ENCODE data around the gene GNAI2. TPM values are rescaled to one million over a fixed set of nuclear protein-coding genes. Genes with fewer than 3 reads are reported as not detected.

GNAI2 gene
- polyA plus RNA-seq, 1 of the 3 experiments (the other 2 are of a cell fraction), result 649 TPM

GRCh38 chr3:50215529-50215928, 20.5 kb upstream of the GNAI2 start (continued):
- TF ChIP-seq RCOR1 (IDR thresholded peaks at IDR 0.05; ENCODE audit: low read length), result no peak
- TF ChIP-seq JUND (IDR thresholded peaks at IDR 0.05), result no peak

DNA sequence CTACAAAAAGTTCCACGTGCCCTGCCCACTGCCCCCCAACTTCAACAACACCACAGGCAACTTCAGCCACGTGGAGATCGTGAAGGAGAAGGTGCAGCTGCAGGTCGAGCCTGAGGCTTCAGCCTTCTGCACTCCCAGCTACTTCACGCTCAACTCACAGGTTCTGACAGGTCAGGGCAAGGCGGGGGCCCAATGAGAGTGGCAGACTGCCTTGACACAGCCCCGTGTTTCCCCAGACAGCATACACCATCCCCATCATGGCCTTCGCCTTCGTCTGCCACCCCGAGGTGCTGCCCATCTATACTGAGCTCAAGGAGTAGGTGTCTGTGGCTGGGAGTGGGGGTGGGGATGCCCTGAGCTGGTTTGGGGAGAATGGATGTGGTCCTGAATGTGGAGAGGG, 18.3 kb upstream of the GNAI2 start:
- no peak for TF ChIP-seq NRF1 (IDR thresholded peaks at IDR 0.05; ENCODE audit: low read depth, low read length)
- TF ChIP-seq ELF1 (IDR thresholded peaks at IDR 0.05), result no peak
- TF ChIP-seq TCF12 (IDR thresholded peaks at IDR 0.05), result no peak
- TF ChIP-seq EP300 (IDR thresholded peaks at IDR 0.05; ENCODE audit: borderline replicate concordance in 1 of 2, low read depth in 1 of 2, low read length in 1 of 2), result no peak
- no peak for TF ChIP-seq JUND (IDR thresholded peaks at IDR 0.05)
- no peak for TF ChIP-seq YY1 (IDR thresholded peaks at IDR 0.05; ENCODE audit: low read depth)
- TF ChIP-seq MEF2A (IDR thresholded peaks at IDR 0.05; ENCODE audit: borderline replicate concordance, low read depth), result no peak
- TF ChIP-seq, protein P1, sequence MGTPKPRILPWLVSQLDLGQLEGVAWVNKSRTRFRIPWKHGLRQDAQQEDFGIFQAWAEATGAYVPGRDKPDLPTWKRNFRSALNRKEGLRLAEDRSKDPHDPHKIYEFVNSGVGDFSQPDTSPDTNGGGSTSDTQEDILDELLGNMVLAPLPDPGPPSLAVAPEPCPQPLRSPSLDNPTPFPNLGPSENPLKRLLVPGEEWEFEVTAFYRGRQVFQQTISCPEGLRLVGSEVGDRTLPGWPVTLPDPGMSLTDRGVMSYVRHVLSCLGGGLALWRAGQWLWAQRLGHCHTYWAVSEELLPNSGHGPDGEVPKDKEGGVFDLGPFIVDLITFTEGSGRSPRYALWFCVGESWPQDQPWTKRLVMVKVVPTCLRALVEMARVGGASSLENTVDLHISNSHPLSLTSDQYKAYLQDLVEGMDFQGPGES (IDR thresholded peaks at IDR 0.05; ENCODE audit: low read depth, low read length), result no peak
- no peak for TF ChIP-seq MXI1 (IDR thresholded peaks at IDR 0.05; ENCODE audit: low read depth, low read length)
- POLR2A ChIA-PET, result interaction anchor here (1.0 kb wide), 1 partner anchor 22 kb away, joined by 3 read pairs; no protein-coding TSS in a partner anchor
- Histone ChIP-seq H3K79me2 (ENCODE audit: insufficient read depth) (no peaks in the 10 kb centered on the region), H4K20me1 (ENCODE audit: insufficient read depth) (no peaks in the 10 kb centered on the region), H3K36me3 (replicated peaks in 1 of 2; ENCODE audit: control insufficient read depth in 1 of 2, insufficient read depth in 2 of 2, low read length in 1 of 2) (no peaks in the 10 kb centered on the region), H3K9ac (no peak overlapping the region), H3F3A (replicated peaks; ENCODE audit: insufficient read depth) (no peaks in the 10 kb centered on the region), H3K9me2 (no peaks in the 10 kb centered on the region), H2AFZ (ENCODE audit: low read depth) (no peak overlapping the region), H3K4me1 (ENCODE audit: control insufficient read depth in 1 of 2, insufficient read depth in 2 of 2, low read depth in 1 of 2, low read length in 1 of 2) (peaks cover 0 to 4% of the 10 kb centered on the region in 2 experiments; a peak in 1 of 4 replicates), H3K9me3 (no peaks in the 10 kb centered on the region), H3K27ac (ENCODE audit: low read depth in 2 of 2, low read length in 1 of 2) (no peak overlapping the region), H3K27me3 (ENCODE audit: insufficient read depth) (no peaks in the 10 kb centered on the region), H3K4me3 (ENCODE audit: low read depth in 2 of 2, low read length in 1 of 2) (no peak overlapping the region), H3K4me2 (no peak overlapping the region)
- WGBS (ENCODE audit: low lambda C conversion rate), result 46% methylated on average over 8 of the region's 10 CpGs
- CTCF ChIA-PET, result interaction anchor here (1.4 to 61.6 kb wide), 5 partner anchors 9 to 57 kb away, joined by 3 to 1375 read pairs (median 5); partner anchors contain the start of gene GNAT1
- DNase-seq, result no peak

- TF ChIP-seq RFX5 (IDR thresholded peaks at IDR 0.05; ENCODE audit: low read length) (no peak), USF1 (IDR thresholded peaks at IDR 0.05; ENCODE audit: borderline replicate concordance, low read depth) (no peak), REST (IDR thresholded peaks at IDR 0.05; ENCODE audit: low read depth, low read length) (no peak), ELF1 (IDR thresholded peaks at IDR 0.05) (no peak)
- POLR2A ChIA-PET, result no interaction called here
- Histone ChIP-seq H4K20me1 (ENCODE audit: insufficient read depth) (no peaks in the 10 kb centered on the region), H3K27me3 (ENCODE audit: insufficient read depth) (no peaks in the 10 kb centered on the region), H2AFZ (ENCODE audit: low read depth) (no peak overlapping the region), H3K9me3 (no peaks in the 10 kb centered on the region), H3K36me3 (replicated peaks in 1 of 2; ENCODE audit: control insufficient read depth in 1 of 2, insufficient read depth in 2 of 2, low read length in 1 of 2) (no peaks in the 10 kb centered on the region), H3K9me2 (no peaks in the 10 kb centered on the region), H3K4me2 (no peak overlapping the region), H3K27ac (ENCODE audit: low read depth in 2 of 2, low read length in 1 of 2) (no peak overlapping the region), H3K79me2 (ENCODE audit: insufficient read depth) (no peaks in the 10 kb centered on the region), H3K4me3 (ENCODE audit: low read depth in 2 of 2, low read length in 1 of 2) (no peak overlapping the region), H3K9ac (no peak overlapping the region), H3K4me1 (ENCODE audit: control insufficient read depth in 1 of 2, insufficient read depth in 2 of 2, low read depth in 1 of 2, low read length in 1 of 2) (peaks cover 0 to under 1% of the 10 kb centered on the region in 2 experiments; a peak in 1 of 4 replicates), H3F3A (replicated peaks; ENCODE audit: insufficient read depth) (no peaks in the 10 kb centered on the region)
- 48% methylated on average over 3 of the region's 17 CpGs for WGBS (ENCODE audit: low lambda C conversion rate)
- DNase-seq, result no peak
- CTCF ChIA-PET, result interaction anchor here (0.7 to 61.6 kb wide), 5 partner anchors 8 to 55 kb away, joined by 3 to 1375 read pairs (median 8); partner anchors contain the start of gene GNAT1
Observed at GRCh38 chr3:50218448-50218847, 17.6 kb upstream of the GNAI2 start.
